ELR (cell line): ENCODE results near the gene C1orf216.
A peak's percentile ranks its signal among the peaks of the same experiment; 100 is the strongest.
"Not testable (repeated sequence)": the region's sequence is repeated elsewhere in the genome, so short reads cannot be mapped to it uniquely, and the experiment has no call there.

Experiments used
- DNase-seq: peaks from one replicate; pipeline ENCODE4 v3.0.0-alpha.2; 2015; ENCODE audit warnings: low read depth

Gene C1orf216, protein sequence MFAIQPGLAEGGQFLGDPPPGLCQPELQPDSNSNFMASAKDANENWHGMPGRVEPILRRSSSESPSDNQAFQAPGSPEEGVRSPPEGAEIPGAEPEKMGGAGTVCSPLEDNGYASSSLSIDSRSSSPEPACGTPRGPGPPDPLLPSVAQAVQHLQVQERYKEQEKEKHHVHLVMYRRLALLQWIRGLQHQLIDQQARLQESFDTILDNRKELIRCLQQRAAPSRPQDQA

DNA sequence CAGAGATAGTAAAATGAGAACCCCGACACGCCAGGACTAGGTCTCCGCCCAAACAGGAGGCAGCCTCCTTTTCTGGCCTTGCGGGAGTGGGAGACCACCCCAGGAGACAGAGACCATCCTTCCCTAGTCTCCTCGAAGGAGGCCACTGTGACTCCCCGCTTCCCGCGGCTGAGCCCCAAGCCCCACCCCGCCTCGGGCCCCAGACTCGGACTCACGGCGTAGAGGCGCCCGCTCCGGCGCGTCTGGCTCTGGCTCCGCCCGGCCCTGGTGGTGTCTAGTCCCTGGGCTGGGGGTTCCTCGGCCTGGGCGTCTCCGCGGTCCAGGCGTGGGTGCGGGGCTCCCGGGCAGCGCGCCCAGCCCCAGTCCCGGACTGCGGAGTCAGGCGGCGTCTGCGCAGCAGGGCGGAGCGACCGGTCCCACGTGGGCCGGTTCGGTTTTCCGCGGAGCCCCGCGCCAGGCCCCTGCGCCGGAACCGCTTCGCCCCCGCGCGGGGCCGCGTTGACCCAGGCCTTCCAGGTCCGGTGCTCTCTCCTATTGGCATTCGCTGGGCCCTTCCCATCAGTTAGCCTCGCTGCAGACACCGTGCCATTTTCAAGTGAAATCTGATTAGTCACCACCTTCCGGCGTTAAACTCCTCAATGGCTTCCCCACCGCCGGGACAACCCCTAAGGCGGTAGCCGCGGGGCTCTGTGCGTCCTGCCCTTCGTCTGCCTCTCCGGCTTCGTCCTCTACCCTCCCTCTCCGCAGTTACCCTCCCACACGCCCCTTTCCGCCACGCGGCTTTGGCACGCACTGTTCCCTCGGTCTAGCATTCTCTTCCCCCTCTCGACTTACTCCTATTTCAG lies at the start of gene C1orf216:
Gene C1orf216, minus strand, starts transcription at position 393 of the 845 bp plus-strand sequence. CDS start 2,563 bp downstream, outside the sequence.
- DNase-seq: peak; percentile 92

GRCh38 chr1:35764283-35764682 lies 45.6 kb upstream of the C1orf216 start:
- no peak for DNase-seq

- DNase-seq: no peak
Observed at GRCh38 chr1:35763201-35763600, 44.5 kb upstream of the C1orf216 start.

GRCh38 chr1:35762141-35762540 lies 43.5 kb upstream of the C1orf216 start:
- DNase-seq: peak; percentile 20

DNA sequence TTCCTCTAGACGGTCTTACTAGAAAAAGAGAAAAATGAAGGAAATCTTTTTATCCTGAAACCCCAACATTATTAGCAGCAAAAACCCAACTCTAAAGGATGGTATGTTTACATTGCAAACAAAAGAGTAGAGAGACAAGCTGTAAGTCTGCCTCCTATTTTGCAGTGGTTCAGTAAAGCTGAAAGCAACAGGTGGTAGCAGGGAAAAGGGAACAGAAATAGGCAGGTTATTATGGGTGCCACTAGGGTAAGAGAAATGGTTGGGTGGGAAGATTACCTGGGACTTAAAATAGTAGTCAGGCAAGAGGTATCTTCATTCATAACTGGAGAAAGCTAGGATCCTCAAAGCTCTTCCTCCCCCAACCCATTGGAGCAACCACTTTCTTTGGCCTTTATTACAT lies 37.4 kb upstream of the C1orf216 start:
- DNase-seq: no peak

DNA sequence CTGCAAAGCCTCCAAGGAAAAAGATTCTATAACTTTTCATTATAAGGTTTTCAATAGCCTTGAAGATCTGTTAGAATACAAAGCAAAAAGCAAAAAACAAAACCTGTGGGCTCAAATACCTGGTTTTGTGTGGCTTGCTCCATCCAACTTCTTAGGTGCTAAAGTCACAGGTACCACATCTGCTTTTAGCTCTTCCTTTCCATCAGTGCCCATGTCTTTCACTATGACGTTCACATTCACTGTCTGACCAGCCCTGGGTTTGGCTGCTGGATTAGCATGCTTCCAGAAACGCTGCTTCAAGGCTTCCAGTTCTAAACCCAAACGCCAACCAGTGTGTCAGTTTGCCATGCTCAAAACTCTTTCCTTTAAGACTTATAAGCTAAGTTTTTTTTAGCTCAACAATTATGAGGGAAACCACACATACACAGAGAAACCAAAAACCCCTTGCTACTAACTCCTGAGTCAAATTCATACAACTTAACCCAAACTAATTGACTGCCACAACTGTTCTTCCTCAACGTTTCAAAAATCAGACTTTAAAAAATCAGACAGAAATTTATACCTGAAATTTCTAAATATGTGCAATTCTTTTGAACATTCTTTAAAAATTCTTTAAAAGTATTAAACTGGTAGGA lies 35.1 kb upstream of the C1orf216 start:
- DNase-seq: no peak

- DNase-seq: no peak
Observed at GRCh38 chr1:35748326-35748725, 29.6 kb upstream of the C1orf216 start.

GRCh38 chr1:35745124-35745730 lies 26.5 kb upstream of the C1orf216 start:
- no peak for DNase-seq

DNA sequence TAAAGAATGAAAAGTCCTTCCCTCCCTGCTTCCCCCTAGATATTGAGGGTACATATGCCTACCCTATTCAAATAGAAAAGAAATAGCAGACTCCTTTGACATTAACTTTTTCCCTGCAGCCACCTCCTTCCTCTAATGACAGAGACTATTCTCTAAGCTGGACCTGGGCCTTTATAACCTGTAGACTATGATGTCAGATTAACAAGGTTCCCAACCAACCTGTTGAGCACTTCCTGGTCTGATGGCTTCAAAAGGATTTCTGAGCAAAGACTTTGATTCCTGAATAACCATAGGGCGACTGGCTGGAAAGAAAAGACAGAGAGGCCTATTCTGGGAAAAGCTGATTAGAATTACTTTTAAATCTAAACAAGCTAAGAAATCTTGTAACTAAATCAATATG lies 18.4 kb upstream of the C1orf216 start:
- DNase-seq: no peak

DNA sequence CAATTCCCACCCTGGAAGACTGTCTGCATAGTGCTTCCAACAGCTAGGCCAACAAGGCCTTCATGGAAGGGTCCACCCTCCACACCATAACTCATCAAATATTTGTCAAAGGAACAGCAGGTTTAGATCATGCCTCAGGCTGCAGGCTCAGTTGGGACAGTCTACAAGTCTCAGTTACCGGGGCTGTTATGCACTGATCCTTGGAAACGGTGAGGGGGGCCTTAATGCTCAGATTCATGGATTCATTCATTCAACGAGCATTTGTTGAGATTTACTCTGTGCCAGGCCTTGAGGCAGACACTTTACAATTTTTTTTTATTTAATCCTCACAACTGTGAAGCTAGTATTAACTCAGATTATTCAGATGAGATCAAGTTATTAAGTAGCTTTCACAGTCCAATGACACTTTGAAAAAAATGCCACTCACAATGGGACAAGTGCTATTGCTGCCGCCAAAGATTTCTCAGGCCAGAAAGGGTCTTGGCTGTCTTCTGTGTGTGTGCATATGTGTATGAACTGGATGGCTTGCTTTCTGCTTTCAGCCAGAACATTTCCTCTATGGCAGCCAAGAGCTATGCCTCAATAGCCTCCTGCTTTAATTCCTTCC lies 8.9 kb upstream of the C1orf216 start:
- no peak for DNase-seq

- DNase-seq: peak; percentile 67
Observed at GRCh38 chr1:35726450-35727433, 8.1 kb upstream of the C1orf216 start.

GRCh38 chr1:35725596-35725995 lies 6.9 kb upstream of the C1orf216 start:
- no peak for DNase-seq

DNA sequence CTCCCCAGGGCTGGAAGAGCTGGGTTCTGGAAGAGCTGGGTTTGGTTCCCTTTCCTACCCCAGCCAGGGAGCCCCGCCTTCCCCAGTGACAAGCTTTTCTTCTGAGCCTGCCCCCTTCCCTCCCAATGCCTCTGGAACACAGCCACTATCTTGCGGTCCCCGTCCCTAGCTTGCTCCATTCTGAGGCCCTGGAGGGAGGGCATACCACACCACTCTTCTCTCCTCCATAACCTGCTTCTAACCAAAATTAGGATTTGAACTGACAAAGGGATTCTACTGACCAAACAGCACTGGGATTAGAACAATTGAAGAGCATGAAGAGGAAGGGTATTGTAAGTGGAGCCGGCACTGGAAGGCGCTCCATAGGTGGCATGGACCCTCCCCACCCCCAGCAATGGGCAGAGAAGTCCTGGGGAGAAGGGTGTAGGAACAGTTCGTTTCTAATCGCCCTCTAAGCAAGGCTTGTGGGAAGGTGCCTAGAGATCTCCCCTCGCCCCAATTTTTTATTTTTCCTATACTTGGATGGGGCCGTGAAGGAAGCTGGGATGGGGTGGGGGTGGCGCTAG lies 690 bp downstream of the C1orf216 start:
- peak; percentile 77 for DNase-seq

GRCh38 chr1:35715568-35716002 lies 3.1 kb downstream of the C1orf216 start:
- peak; percentile 88 for DNase-seq

DNA sequence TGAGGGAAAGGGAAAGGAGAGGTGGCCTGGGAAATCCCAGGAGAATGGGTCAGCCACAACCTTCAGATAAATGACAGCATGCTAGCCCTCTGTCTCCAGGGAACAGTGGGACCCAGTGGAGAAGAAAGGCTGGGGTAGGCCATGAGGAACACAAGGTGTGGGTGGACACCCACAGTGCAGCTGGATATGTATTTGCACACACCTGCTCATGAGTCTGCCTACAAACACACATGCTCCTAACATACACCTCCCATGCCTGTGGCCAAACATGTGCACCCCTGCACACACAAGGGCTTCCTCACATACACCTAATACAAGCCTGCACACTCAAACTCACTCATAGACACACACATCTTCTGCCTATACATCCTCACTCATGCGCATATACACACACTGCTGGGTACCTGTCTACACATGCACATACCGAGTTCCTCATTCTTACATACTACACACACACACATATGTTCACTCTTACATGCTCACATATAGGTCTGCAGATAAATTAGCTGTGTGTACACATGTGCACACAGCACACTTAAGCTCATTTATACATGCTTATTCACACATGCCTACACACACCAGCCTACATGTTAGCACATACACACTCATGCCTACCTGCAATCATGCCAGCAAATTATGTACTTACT lies 3.6 kb downstream of the C1orf216 start:
- no peak for DNase-seq

- not testable (repeated sequence) for DNase-seq
Observed at GRCh38 chr1:35711098-35711497, 7.6 kb downstream of the C1orf216 start.

- DNase-seq: no peak
Observed at GRCh38 chr1:35708952-35709351, 9.7 kb downstream of the C1orf216 start.

- no peak for DNase-seq
Observed at GRCh38 chr1:35708441-35708921, 10.2 kb downstream of the C1orf216 start.

DNA sequence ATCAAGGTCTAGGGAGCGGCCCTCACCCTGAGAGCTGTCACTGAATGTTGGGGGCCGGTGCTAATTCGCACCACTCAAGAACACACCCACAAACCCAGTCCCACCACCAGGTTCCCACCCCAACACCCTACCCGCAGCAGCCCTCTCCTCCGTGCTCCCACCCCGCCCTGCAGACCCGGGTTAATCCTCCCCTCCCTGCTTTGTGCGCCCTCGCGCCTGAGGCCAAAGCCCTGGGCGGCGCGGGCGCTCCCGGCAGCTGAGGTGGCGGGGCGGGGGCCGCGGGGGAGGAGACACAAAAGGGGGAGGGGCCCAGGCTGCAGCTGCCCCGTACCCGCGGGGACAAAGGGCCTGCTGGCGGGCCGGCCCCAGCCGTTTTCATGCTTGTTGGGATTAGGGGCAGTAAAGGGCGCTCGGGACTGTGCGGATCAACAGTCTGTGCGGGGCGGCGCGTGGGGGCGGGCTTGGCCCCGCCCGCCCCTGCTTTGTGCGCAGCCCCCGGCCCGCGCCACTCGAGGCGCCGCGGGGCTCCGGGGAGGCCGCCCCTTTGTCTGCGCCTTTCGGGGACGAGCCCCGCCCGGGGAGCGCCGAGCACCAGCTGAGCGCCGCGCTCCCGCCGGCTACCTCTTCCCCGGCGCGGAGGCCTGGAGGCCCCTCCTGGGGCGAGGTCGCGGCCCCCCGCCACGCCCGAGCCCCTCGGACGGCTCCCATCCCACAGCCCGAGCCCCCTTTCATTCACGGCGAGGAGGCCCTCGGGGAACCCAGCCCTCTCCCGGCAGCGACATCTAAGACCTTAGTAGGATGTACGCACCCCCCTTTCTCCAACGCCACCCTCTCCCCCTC lies 10.9 kb downstream of the C1orf216 start:
- DNase-seq: peak; percentile 30
